Measurements from ENCODE around the gene SLC19A3.
"Not testable (repeated sequence)": the region's sequence is repeated elsewhere in the genome, so short reads cannot be mapped to it uniquely, and the experiment has no call there.

- TF ChIP-seq POLR2A, CTCF (IDR thresholded peaks at IDR 0.05): not testable (repeated sequence)
These were observed 38.4 kb upstream of the SLC19A3 start for GRCh38 chr2:227756261-227756660.
